Peyer's patch (tissue), 4 donors: ENCODE measurements around the gene AGPS. TPM values are rescaled to one million over a fixed set of nuclear protein-coding genes. Genes with fewer than 3 reads are reported as not detected.

ENCODE experiments used
- DNase-seq, 3 donors: peaks; one replicate each; pipeline ENCODE4 v3.0.0-alpha.2; 2017 to 2019
- H3K27ac ChIP-seq, 4 donors: fragments of 200-600 bp; sonication (generic); one replicate each; pipeline ENCODE4 v1.5.1; 2016 to 2019
- H3K27me3 ChIP-seq, 2 donors: fragments of 200-600 bp; sonication (generic); one replicate each; pipeline ENCODE4 v1.5.1; 2019
- H3K36me3 ChIP-seq, 3 donors: fragments of 200-600 bp; sonication (generic); one replicate each; pipeline ENCODE4 v1.5.1; 2016 to 2019
- H3K4me1 ChIP-seq, 4 donors: fragments of 200-600 bp; sonication (generic); one replicate each; pipeline ENCODE4 v1.5.1; 2016 to 2019
- H3K4me3 ChIP-seq, 4 donors: fragments of 200-600 bp; sonication (generic); 1 replicate in 3 of 4; 2 replicates in 1 of 4; pipeline ENCODE4 v1.5.1; 2016 to 2019; ENCODE audit warnings: mild to moderate bottlenecking in 1 of 4
- H3K9me3 ChIP-seq, 4 donors: fragments of 200-600 bp; sonication (generic); one replicate each; pipeline ENCODE4 v1.5.1; 2016 to 2019; ENCODE audit warnings: mild to moderate bottlenecking in 1 of 4
- CTCF ChIP-seq, 6 experiments: fragments of 450-650 bp in 4 of 6; fragments of 200-600 bp in 2 of 6; sonication (generic) in 1 of 6; IDR thresholded peaks; one replicate each; pipeline ENCODE4 v1.5.1; 2017 to 2019; ENCODE audit warnings: antibody characterized with exemption in 6 of 6, mild to moderate bottlenecking in 3 of 6, moderate library complexity in 1 of 6
- POLR2A ChIP-seq, 2 donors: fragments of 450-650 bp; IDR thresholded peaks; one replicate each; pipeline ENCODE4 v1.5.1; 2017; ENCODE audit warnings: antibody characterized with exemption in 2 of 2, mild to moderate bottlenecking in 2 of 2, moderate library complexity in 2 of 2
- total RNA-seq, 4 donors: library from RNA; depleted of rRNA; stranded (reverse); fragments of >200 nt; gene quantifications; one replicate each; pipeline ENCODE4 v1.1.0, GENCODE V29; 2016

Gene AGPS
- total RNA-seq, 4 donors from 2014 or later, result 18.2 to 26.3 (median 21.0) TPM

- Histone ChIP-seq H3K27me3 (no peaks in the 10 kb centered on the region), H3K4me3 (no peak overlapping the region)
- TF ChIP-seq CTCF (IDR thresholded peaks at IDR 0.05), result no peak
- no peak for TF ChIP-seq POLR2A (IDR thresholded peaks at IDR 0.05)
Measured at GRCh38 chr2:177474998-177475397, 82.4 kb downstream of the AGPS start.

GRCh38 chr2:177476897-177477296, 84.3 kb downstream of the AGPS start:
- Histone ChIP-seq H3K27me3 (no peaks in the 10 kb centered on the region), H3K9me3 (peaks cover 0 to 6% (median 0%) of the 10 kb centered on the region in 4 donors), H3K4me3 (no peak overlapping the region), H3K4me1 (no peaks in the 10 kb centered on the region), H3K36me3 (peaks cover 0 to 11% (median 0%) of the 10 kb centered on the region in 3 donors), H3K27ac (no peak overlapping the region)
- TF ChIP-seq CTCF (IDR thresholded peaks at IDR 0.05), result no peak
- TF ChIP-seq POLR2A (IDR thresholded peaks at IDR 0.05), result no peak
- no peak for DNase-seq

More at GRCh38 chr2:177474998-177475397, 82.4 kb downstream of the AGPS start:
- peaks cover 0 to 11% (median 0%) of the 10 kb centered on the region in 3 donors for H3K36me3 ChIP-seq
- peaks cover 0 to 8% (median 0%) of the 10 kb centered on the region in 4 donors for H3K9me3 ChIP-seq
- no peaks in the 10 kb centered on the region for H3K4me1 ChIP-seq
- no peak for DNase-seq
- H3K27ac ChIP-seq, result no peak overlapping the region

- Histone ChIP-seq H3K9me3 (no peaks in the 10 kb centered on the region), H3K4me3 (no peak overlapping the region), H3K27ac (no peak overlapping the region), H3K27me3 (no peaks in the 10 kb centered on the region), H3K36me3 (peaks cover 0 to 11% (median 0%) of the 10 kb centered on the region in 3 donors), H3K4me1 (no peaks in the 10 kb centered on the region)
- DNase-seq, result no peak
- TF ChIP-seq POLR2A (IDR thresholded peaks at IDR 0.05) (no peak), CTCF (IDR thresholded peaks at IDR 0.05) (no peak)
Measured at GRCh38 chr2:177478029-177478428, 85.5 kb downstream of the AGPS start.

- no peak for TF ChIP-seq POLR2A (IDR thresholded peaks at IDR 0.05)
- TF ChIP-seq CTCF (IDR thresholded peaks at IDR 0.05), result no peak
- no peak for DNase-seq
- Histone ChIP-seq H3K4me3 (no peak overlapping the region), H3K4me1 (no peaks in the 10 kb centered on the region), H3K36me3 (peaks cover 0 to 12% (median 0%) of the 10 kb centered on the region in 3 donors), H3K9me3 (no peaks in the 10 kb centered on the region), H3K27ac (no peak overlapping the region), H3K27me3 (no peaks in the 10 kb centered on the region)
Measured at GRCh38 chr2:177478907-177479306, 86.3 kb downstream of the AGPS start.

- H3K36me3 ChIP-seq, result peaks cover 0 to 20% (median 0%) of the 10 kb centered on the region in 3 donors
- no peak overlapping the region for H3K27ac ChIP-seq
- no peak for DNase-seq
- H3K27me3 ChIP-seq, result no peaks in the 10 kb centered on the region
- no peak overlapping the region for H3K4me3 ChIP-seq
- no peak for TF ChIP-seq CTCF (IDR thresholded peaks at IDR 0.05)
- no peak for TF ChIP-seq POLR2A (IDR thresholded peaks at IDR 0.05)
- no peaks in the 10 kb centered on the region for H3K4me1 ChIP-seq
- no peaks in the 10 kb centered on the region for H3K9me3 ChIP-seq
Measured at GRCh38 chr2:177482195-177482594, 89.6 kb downstream of the AGPS start.

GRCh38 chr2:177483531-177483930, 91.0 kb downstream of the AGPS start:
- Histone ChIP-seq H3K4me1 (no peaks in the 10 kb centered on the region), H3K27me3 (no peaks in the 10 kb centered on the region), H3K9me3 (no peaks in the 10 kb centered on the region), H3K4me3 (no peak overlapping the region), H3K27ac (no peak overlapping the region), H3K36me3 (peaks cover 0 to 10% (median 0%) of the 10 kb centered on the region in 3 donors)
- TF ChIP-seq CTCF (IDR thresholded peaks at IDR 0.05) (no peak), POLR2A (IDR thresholded peaks at IDR 0.05) (no peak)
- DNase-seq, result no peak
